A204.1 (cell line): ENCODE measurements around the gene G6PC2.
"Not testable (repeated sequence)": the region's sequence is repeated elsewhere in the genome, so short reads cannot be mapped to it uniquely, and the experiment has no call there.

Experiments
- FAIRE-seq: peaks from 2 replicates; lab custom pipeline; 2012; peaks lifted over from hg19 to GRCh38; lab: Jason Lieb, UNC

G6PC2 gene

GRCh38 chr2:168901003-168901402 is at the start of gene G6PC2:
G6PC2 (plus strand) TSS chr2:168901291; CDS start chr2:168901332, 41 bp downstream.
- no peak for FAIRE-seq

GRCh38 chr2:168851674-168852320 is 49.3 kb upstream of the G6PC2 start:
- no peak for FAIRE-seq

- no peak for FAIRE-seq
These were observed 48.6 kb upstream of the G6PC2 start for GRCh38 chr2:168852481-168852880.

GRCh38 chr2:168853471-168853870 is 47.6 kb upstream of the G6PC2 start:
- no peak for FAIRE-seq

GRCh38 chr2:168854651-168855050 is 46.4 kb upstream of the G6PC2 start:
- FAIRE-seq: no peak

- FAIRE-seq: no peak
These were observed 45.5 kb upstream of the G6PC2 start for GRCh38 chr2:168855601-168856000.

GRCh38 chr2:168858146-168858545 is 42.9 kb upstream of the G6PC2 start:
- no peak for FAIRE-seq

GRCh38 chr2:168867164-168867563 is 33.9 kb upstream of the G6PC2 start:
- FAIRE-seq: not testable (repeated sequence)

- FAIRE-seq: not testable (repeated sequence)
These were observed 30.7 kb upstream of the G6PC2 start for GRCh38 chr2:168870369-168870768.

GRCh38 chr2:168870824-168871223 is 30.3 kb upstream of the G6PC2 start:
- FAIRE-seq: not testable (repeated sequence)

- no peak for FAIRE-seq
These were observed 26.6 kb upstream of the G6PC2 start for GRCh38 chr2:168874368-168875054.

GRCh38 chr2:168882163-168882562 is 18.9 kb upstream of the G6PC2 start:
- not testable (repeated sequence) for FAIRE-seq

- FAIRE-seq: no peak
These were observed 16.1 kb upstream of the G6PC2 start for GRCh38 chr2:168884975-168885374.

GRCh38 chr2:168889635-168890005 is 11.5 kb upstream of the G6PC2 start:
- no peak for FAIRE-seq

- FAIRE-seq: peak; percentile 96
These were observed 10.9 kb upstream of the G6PC2 start, which contains the start of gene SPC25 for GRCh38 chr2:168890006-168890782. SPC25 (minus strand) TSS chr2:168890430; CDS start chr2:168889519, 911 bp downstream.

GRCh38 chr2:168892327-168892726 is 8.8 kb upstream of the G6PC2 start:
- FAIRE-seq: no peak

GRCh38 chr2:168894101-168894500 is 7.0 kb upstream of the G6PC2 start:
- no peak for FAIRE-seq

GRCh38 chr2:168894720-168895119 is 6.4 kb upstream of the G6PC2 start:
- no peak for FAIRE-seq

- FAIRE-seq: no peak
These were observed 5.3 kb upstream of the G6PC2 start for GRCh38 chr2:168895771-168896170.

GRCh38 chr2:168896783-168897182 is 4.3 kb upstream of the G6PC2 start:
- no peak for FAIRE-seq

GRCh38 chr2:168897449-168897848 is 3.6 kb upstream of the G6PC2 start:
- FAIRE-seq: peak; percentile 100

- FAIRE-seq: no peak
These were observed 2.8 kb downstream of the G6PC2 start for GRCh38 chr2:168903888-168904287.

- no peak for FAIRE-seq
These were observed 3.3 kb downstream of the G6PC2 start for GRCh38 chr2:168904358-168904757.
